CD14-positive monocyte (primary cell): Measurements from ENCODE around the gene HEPN1. TPM values are rescaled to one million over a fixed set of nuclear protein-coding genes. Genes with fewer than 3 reads are reported as not detected.
"Not testable (repeated sequence)": the region's sequence is repeated elsewhere in the genome, so short reads cannot be mapped to it uniquely, and the experiment has no call there.

Experiments used
- DNase-seq, 3 donors: peaks; one replicate each; pipeline ENCODE4 v3.0.0-alpha.2; 2011 to 2022
- H2AFZ ChIP-seq: 2 replicates; pipeline ENCODE4 v1.6.0; 2012; ENCODE audit warnings: mild to moderate bottlenecking, low read depth, low read length, inconsistent platforms; ENCODE audit not compliant: insufficient read depth, poor library complexity, severe bottlenecking
- H3K27ac ChIP-seq, 2 donors: 1 replicate in 1 of 2; 2 replicates in 1 of 2; pipeline ENCODE4 v1.5.1; 2012 to 2013; ENCODE audit warnings: low read length in 2 of 2, control low read depth in 1 of 2, inconsistent platforms in 1 of 2, low read depth in 1 of 2, mild to moderate bottlenecking in 1 of 2
- H3K27me3 ChIP-seq, 2 donors: one replicate each; pipeline versions ENCODE4 v1.6.0 to v1.6.1; 2011 to 2013; ENCODE audit warnings: low read length in 2 of 2; ENCODE audit not compliant: control insufficient read depth in 2 of 2, insufficient read depth in 2 of 2
- H3K36me3 ChIP-seq, 2 donors: replicated peaks in 1 of 2; 1 replicate in 1 of 2; 2 replicates in 1 of 2; pipeline versions ENCODE4 v1.5.1 to v1.6.1; 2012 to 2013; ENCODE audit warnings: low read length in 2 of 2, control low read depth in 1 of 2, inconsistent platforms in 1 of 2, mild to moderate bottlenecking in 1 of 2; ENCODE audit not compliant: insufficient read depth in 2 of 2, control insufficient read depth in 1 of 2
- H3K4me1 ChIP-seq, 2 donors: 1 replicate in 1 of 2; 2 replicates in 1 of 2; pipeline versions ENCODE4 v1.5.1 to v1.6.1; 2012 to 2013; ENCODE audit warnings: low read length in 2 of 2, control low read depth in 1 of 2, inconsistent platforms in 1 of 2, mild to moderate bottlenecking in 1 of 2, moderate library complexity in 1 of 2; ENCODE audit not compliant: insufficient read depth in 2 of 2, control insufficient read depth in 1 of 2
- H3K4me2 ChIP-seq: replicated peaks from 2 replicates; pipeline ENCODE3; 2012; ENCODE audit warnings: low read length, moderate library complexity, mild to moderate bottlenecking; ENCODE audit not compliant: poor library complexity, severe bottlenecking; ENCODE audit errors: extremely low read depth
- H3K4me3 ChIP-seq, 3 experiments: fragments of 200-600 bp in 1 of 3; sonication (generic) in 1 of 3; replicated peaks in 1 of 3; 1 replicate in 2 of 3; 2 replicates in 1 of 3; pipeline ENCODE4 v1.5.1; 2011 to 2013; ENCODE audit warnings: low read length in 3 of 3, mild to moderate bottlenecking in 3 of 3, control low read depth in 2 of 3, low read depth in 2 of 3, inconsistent platforms in 1 of 3, moderate library complexity in 1 of 3
- H3K79me2 ChIP-seq: 2 replicates; pipeline ENCODE4 v1.6.0; 2012; ENCODE audit warnings: mild to moderate bottlenecking, control low read depth, inconsistent platforms, low read length, moderate library complexity; ENCODE audit not compliant: insufficient read depth
- H3K9ac ChIP-seq: 2 replicates; pipeline ENCODE4 v1.6.0; 2017; ENCODE audit warnings: low read length, mild to moderate bottlenecking; ENCODE audit not compliant: insufficient read depth, poor library complexity, severe bottlenecking
- H3K9me3 ChIP-seq, 2 donors: replicated peaks in 1 of 2; 1 replicate in 1 of 2; 2 replicates in 1 of 2; pipeline versions ENCODE4 v1.5.1 to v1.6.1; 2012 to 2013; ENCODE audit warnings: low read length in 2 of 2, control low read depth in 1 of 2; ENCODE audit not compliant: control insufficient read depth in 1 of 2, insufficient read depth in 1 of 2
- H4K20me1 ChIP-seq: 2 replicates; pipeline ENCODE4 v1.6.0; 2012; ENCODE audit warnings: mild to moderate bottlenecking, low read length, control low read depth, moderate library complexity; ENCODE audit not compliant: insufficient read depth
- H3K27ac Mint-ChIP-seq, 7 donors: one replicate each; pipeline ENCODE4 v1.8.0; 2020; ENCODE audit warnings: mild to moderate bottlenecking in 7 of 7, mixed read lengths in 7 of 7, moderate library complexity in 6 of 7, inconsistent platforms in 2 of 7
- H3K27me3 Mint-ChIP-seq, 3 donors: one replicate each; pipeline ENCODE4 v1.8.0; 2021 to 2022; ENCODE audit warnings: low read depth in 3 of 3, mild to moderate bottlenecking in 3 of 3, mixed read lengths in 3 of 3, moderate library complexity in 3 of 3, inconsistent platforms in 1 of 3
- H3K36me3 Mint-ChIP-seq, 2 donors: one replicate each; pipeline ENCODE4 v1.8.0; 2020; ENCODE audit warnings: mixed read lengths in 2 of 2, inconsistent platforms in 1 of 2, mild to moderate bottlenecking in 1 of 2
- H3K4me1 Mint-ChIP-seq: one replicate; pipeline ENCODE4 v1.8.0; 2020; ENCODE audit warnings: mild to moderate bottlenecking, mixed read lengths
- H3K4me3 Mint-ChIP-seq, 2 donors: one replicate each; pipeline ENCODE4 v1.8.0; 2020; ENCODE audit warnings: mild to moderate bottlenecking in 2 of 2, mixed read lengths in 2 of 2, moderate library complexity in 1 of 2
- H3K9me3 Mint-ChIP-seq, 7 donors: one replicate each; pipeline ENCODE4 v1.8.0; 2020 to 2022; ENCODE audit warnings: mixed read lengths in 7 of 7, mild to moderate bottlenecking in 6 of 7, moderate library complexity in 6 of 7, inconsistent platforms in 2 of 7
- CTCF ChIP-seq: fragments of 200-600 bp; IDR thresholded peaks from one replicate; pipeline ENCODE4 v1.8.0; 2022; ENCODE audit warnings: antibody characterized with exemption, mild to moderate bottlenecking
- WGBS: methylation state at CpG from one replicate; pipeline ENCODE4 v1.1.5; 2013; ENCODE audit warnings: missing lambda C conversion rate; ENCODE audit not compliant: insufficient coverage; 5-methylcytosine and 5-hydroxymethylcytosine counted together
- intact Hi-C, 2 donors: fragments of 100-400 bp; cut with micrococcal nuclease; formaldehyde crosslinking; loops; one replicate each; pipeline versions ENCODE4 v1.15.0 to v1.15.1; 2023
- polyA plus RNA-seq, 3 donors: library from polyadenylated mRNA; depleted of rRNA in 1 of 3; unstranded in 2 of 3; stranded (reverse) in 1 of 3; fragments of 300-500 nt in 2 of 3; fragments of >200 nt in 1 of 3; fragmentation: Illumina TruSeq in 2 of 3; gene quantifications; 1 replicate in 2 of 3; 2 replicates in 1 of 3; pipeline ENCODE4 v1.2.3, GENCODE V29; 2012 to 2021

HEPN1 gene
- polyA plus RNA-seq, 3 donors: not detected

- Mint-ChIP-seq H3K4me3 (no peak overlapping the region), H3K27ac (no peak overlapping the region), H3K4me1 (no peaks in the 10 kb centered on the region), H3K36me3 (peaks cover 0 to 2% of the 10 kb centered on the region in 2 donors), H3K9me3 (peaks cover 0 to 1% (median 0%) of the 10 kb centered on the region in 7 donors), H3K27me3 (peaks cover 0 to 2% (median 0%) of the 10 kb centered on the region in 3 donors)
- no peak overlapping the region for H3K9ac ChIP-seq
- no peaks in the 10 kb centered on the region for H3K9me3 ChIP-seq
- peak overlapping the region; percentile 98 for H2AFZ ChIP-seq
- no peaks in the 10 kb centered on the region for H3K36me3 ChIP-seq
- H3K27me3 ChIP-seq: peaks cover 3 to 7% of the 10 kb centered on the region in 2 donors
- H4K20me1 ChIP-seq: no peaks in the 10 kb centered on the region
- peaks cover 11 to 18% of the 10 kb centered on the region in 2 donors for H3K4me1 ChIP-seq
- peaks cover 6% of the 10 kb centered on the region for H3K79me2 ChIP-seq
- H3K4me2 ChIP-seq: no peak overlapping the region
- no peak for TF ChIP-seq CTCF
- peak overlapping the region in 1 of 3 experiments; percentile 91 for H3K4me3 ChIP-seq
- intact Hi-C loops: loop anchor here (5.0 to 10.0 kb wide), 2 partner anchors 107 to 110 kb away; partner anchors contain the start of gene SLC37A2 (in 2 of the 2)
- no peak for DNase-seq
- H3K27ac ChIP-seq: no peak overlapping the region
Measured at GRCh38 chr11:124955035-124955434, 36.0 kb downstream of the HEPN1 start.

GRCh38 chr11:124961972-124962609, 43.0 kb downstream of the HEPN1 start:
- Histone ChIP-seq H3K79me2 (no peaks in the 10 kb centered on the region), H3K9me3 (no peaks in the 10 kb centered on the region), H3K4me3 (no peak overlapping the region), H3K9ac (no peak overlapping the region), H3K4me1 (no peaks in the 10 kb centered on the region), H3K27me3 (no peaks in the 10 kb centered on the region), H4K20me1 (no peaks in the 10 kb centered on the region), H3K27ac (no peak overlapping the region), H3K4me2 (no peak overlapping the region), H3K36me3 (no peaks in the 10 kb centered on the region), H2AFZ (no peak overlapping the region)
- Mint-ChIP-seq H3K36me3 (peaks cover 5 to 7% of the 10 kb centered on the region in 2 donors), H3K4me1 (peaks cover 4% of the 10 kb centered on the region), H3K27ac (no peak overlapping the region), H3K9me3 (peaks cover 0 to 3% (median 0%) of the 10 kb centered on the region in 7 donors), H3K4me3 (no peak overlapping the region), H3K27me3 (peaks cover 0 to 2% (median 0%) of the 10 kb centered on the region in 3 donors)
- peak; percentile 79 for TF ChIP-seq CTCF
- DNase-seq: peak; percentile 53 to 80 (median 68)
- intact Hi-C loops: loop anchor here (1.0 to 5.0 kb wide), 3 partner anchors 179 to 380 kb away; no protein-coding TSS in a partner anchor
- 100% methylated on average over 1 of the region's 5 CpGs for WGBS

- DNase-seq, H3K4me1 ChIP-seq, H3K27me3 ChIP-seq, H3K9me3 Mint-ChIP-seq, H3K4me2 ChIP-seq, H3K27me3 Mint-ChIP-seq, H3K27ac ChIP-seq, H3K4me3 Mint-ChIP-seq, H3K27ac Mint-ChIP-seq, intact Hi-C loops, H3K4me1 Mint-ChIP-seq, H3K79me2 ChIP-seq, H2AFZ ChIP-seq, H3K9me3 ChIP-seq, H3K4me3 ChIP-seq, H3K36me3 ChIP-seq, H4K20me1 ChIP-seq, H3K9ac ChIP-seq: not testable (repeated sequence)
- H3K36me3 Mint-ChIP-seq: peaks cover 10 to 15% of the 10 kb centered on the region in 2 donors
- WGBS: 97% methylated on average over 13 of the region's 13 CpGs
Measured at GRCh38 chr11:124968197-124968596, 49.1 kb downstream of the HEPN1 start.
